GM19372 (cell line): ENCODE measurements around the gene SYNGR4.
A peak's percentile ranks its signal among the peaks of the same experiment; 100 is the strongest.
"Not testable (repeated sequence)": the region's sequence is repeated elsewhere in the genome, so short reads cannot be mapped to it uniquely, and the experiment has no call there.

Source experiments
- ATAC-seq: cut with Tn5 transposase; IDR thresholded peaks from one replicate; pipeline ENCODE4 v1.9.1; 2021; ENCODE audit warnings: mild to moderate bottlenecking, low read depth, moderate library complexity; ENCODE audit not compliant: unreplicated experiment

SYNGR4 gene

GRCh38 chr19:48370955-48371354, 6.8 kb downstream of the SYNGR4 start:
- ATAC-seq = no peak

DNA sequence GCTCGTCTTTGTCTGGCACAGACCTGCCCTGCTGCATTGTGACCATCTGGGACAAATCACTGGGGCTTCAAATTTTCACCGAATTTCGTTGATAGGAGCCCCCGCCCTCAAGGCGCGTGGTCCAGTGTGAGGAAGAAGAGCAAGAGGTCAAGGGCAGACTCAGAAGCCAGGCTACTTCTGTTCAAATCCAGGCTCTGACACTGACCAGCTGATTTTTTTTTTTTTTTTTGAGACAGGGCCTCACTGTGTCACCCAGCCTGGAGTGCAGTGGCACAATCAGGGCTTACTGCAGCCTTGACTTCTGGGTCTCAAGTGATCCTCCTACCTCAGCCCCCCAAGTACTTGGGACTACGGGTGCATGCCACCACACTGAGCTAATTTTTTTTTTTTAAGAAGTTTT, 7.2 kb downstream of the SYNGR4 start:
- ATAC-seq = no peak

DNA sequence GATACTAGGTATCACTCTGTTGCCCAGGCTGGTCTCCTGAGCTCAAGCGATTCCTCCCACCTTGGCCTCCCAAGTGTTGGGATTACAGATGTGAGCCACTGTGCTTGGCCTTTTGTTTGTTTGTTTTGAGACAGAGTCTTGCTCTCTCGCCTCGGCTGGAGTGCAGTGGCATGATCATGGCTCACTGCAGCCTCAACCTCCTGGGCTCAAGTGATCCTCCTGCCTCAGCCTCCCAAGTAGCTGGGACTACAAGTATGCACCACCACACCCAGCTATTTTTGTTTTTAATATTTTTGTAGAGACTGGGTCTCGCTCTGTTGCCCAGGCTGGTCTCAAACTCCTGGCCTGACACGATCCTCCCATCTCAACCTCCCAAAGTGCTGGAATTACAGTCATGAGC, 7.6 kb downstream of the SYNGR4 start:
- ATAC-seq = not testable (repeated sequence)

- no peak for ATAC-seq
Observed at GRCh38 chr19:48372904-48373303, 8.7 kb downstream of the SYNGR4 start.

DNA sequence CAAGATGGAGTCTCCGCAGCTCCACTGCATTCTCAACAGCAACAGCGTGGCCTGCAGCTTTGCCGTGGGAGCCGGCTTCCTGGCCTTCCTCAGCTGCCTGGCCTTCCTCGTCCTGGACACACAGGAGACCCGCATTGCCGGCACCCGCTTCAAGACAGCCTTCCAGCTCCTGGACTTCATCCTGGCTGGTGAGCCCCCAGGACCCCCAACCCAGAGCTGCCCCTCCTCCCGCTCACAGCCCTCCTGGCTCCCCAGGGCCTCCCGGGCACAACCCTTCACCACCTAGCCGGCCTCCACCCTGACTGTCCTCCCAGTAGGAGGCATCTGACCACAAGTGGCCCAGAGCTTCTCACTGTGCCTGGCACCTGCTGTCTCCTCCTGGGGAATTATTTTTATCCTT, 9.4 kb downstream of the SYNGR4 start:
- ATAC-seq = no peak

- ATAC-seq = no peak
Observed at GRCh38 chr19:48378194-48378570, 14.0 kb downstream of the SYNGR4 start.

DNA sequence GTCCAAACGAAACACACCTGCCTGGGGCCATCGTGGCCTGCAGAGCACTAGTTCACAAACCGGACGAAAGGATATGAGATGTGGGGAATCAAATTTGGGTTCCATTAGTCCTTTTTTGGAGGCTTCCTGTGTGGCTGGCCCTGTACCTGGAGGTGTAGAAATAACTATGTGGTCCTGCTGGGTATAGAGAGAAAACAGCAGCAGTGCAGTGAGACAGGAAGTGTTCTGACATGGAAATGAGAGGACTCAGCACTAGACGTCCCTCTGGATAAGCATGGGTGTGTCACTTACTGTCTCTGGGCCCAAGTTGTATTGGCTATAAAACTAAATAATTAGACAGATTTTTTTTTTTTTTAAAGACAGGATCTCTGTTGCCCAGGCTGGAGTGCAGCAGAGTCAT, 14.9 kb downstream of the SYNGR4 start:
- no peak for ATAC-seq

DNA sequence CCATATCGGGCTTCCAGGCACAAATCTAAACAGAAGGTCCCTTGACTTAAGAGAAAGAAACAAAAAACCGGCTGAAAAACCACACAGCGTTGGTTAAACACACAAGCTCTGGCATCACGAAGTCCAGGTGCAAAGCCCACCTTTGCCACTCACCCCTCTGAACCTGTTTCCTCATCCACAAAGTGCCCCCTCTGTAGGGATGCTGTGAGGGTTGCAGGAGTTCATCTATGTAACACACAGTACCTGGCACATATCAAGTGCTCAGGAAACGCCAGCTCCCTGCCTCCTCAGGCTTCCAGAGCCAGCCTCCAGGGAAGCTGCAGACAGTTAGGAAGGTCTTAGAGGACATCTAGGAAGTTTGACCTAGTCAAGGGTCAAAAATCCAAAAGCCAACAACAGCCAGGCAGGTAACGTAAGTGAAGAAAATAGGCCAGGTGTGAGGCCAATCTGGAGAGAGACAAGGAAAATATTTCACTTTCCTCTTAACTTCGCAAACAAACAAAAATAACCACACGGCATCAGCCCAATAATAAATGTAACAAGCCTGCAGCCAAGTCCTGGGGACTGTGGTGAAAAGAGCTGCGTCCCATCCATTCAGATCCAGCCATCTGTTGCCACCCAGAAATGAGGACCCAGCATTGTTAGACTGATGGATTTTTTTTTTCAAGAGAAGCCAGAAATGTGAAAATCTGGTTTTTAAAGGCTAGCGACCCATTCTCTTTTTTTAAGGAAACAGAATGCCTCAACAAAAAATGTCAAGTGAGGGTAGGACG, 17.2 kb downstream of the SYNGR4 start:
- no peak for ATAC-seq

DNA sequence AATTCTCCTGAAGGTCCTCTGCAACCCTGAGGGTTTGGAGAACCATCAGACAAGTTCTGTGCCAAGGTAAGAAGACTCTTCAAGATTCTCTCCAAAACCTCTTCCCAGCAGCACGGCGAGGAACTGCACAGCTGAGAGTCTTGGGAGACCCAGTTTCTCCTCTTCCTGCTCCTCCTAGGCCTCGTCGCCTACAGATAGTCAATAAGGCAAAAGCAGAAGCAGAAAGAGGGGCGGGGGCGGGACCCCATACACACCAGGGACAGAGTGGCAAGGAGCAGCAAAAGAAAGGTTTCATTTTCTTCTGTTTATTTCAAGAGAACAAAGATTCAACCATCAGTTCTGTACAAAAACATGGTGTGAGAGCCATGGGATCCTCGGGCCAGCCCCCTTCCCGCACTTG, 18.1 kb downstream of the SYNGR4 start:
- no peak for ATAC-seq

DNA sequence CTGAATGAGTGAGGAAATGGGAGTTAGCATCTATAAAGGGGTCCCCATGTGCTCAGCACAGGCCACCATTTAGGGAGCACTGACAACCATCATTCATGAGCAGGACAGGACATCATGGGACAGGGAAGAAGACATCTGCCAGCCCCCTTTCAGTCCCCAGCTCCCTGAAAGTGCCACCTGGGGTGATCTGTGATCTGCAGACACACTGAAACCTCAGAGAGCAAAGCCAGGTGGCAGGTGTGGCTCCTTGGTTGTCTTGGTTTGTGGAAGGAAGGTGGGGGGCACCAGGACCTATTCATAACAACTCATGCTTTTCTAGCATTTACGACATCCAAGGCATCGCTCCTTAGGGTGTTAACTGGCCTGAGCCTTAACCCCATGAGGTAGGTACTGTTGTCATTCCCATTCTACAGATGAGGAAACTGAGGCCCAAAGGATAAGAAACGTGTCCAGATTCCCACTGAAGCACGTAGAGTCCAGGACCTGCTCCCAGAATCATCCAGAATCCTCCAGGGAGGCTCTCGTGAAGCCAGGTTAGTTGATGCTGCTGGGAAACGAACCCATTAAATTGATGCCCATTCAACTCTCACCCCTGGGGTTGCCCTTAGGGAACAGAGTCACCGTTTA, 21.4 kb downstream of the SYNGR4 start:
- no peak for ATAC-seq

- ATAC-seq = no peak
Observed at GRCh38 chr19:48386981-48387380, 22.8 kb downstream of the SYNGR4 start.

GRCh38 chr19:48390188-48391099, 26.3 kb downstream of the SYNGR4 start:
- ATAC-seq = peak; percentile 19

- peak; percentile 72 for ATAC-seq
Observed at GRCh38 chr19:48391100-48392005, 27.2 kb downstream of the SYNGR4 start, which contains the start of gene KDELR1. Gene KDELR1, minus strand, starts transcription at chr19:48391551. Its CDS starts 193 bp downstream, at chr19:48391358.

- ATAC-seq = not testable (repeated sequence)
Observed at GRCh38 chr19:48392006-48392344, 27.8 kb downstream of the SYNGR4 start.

DNA sequence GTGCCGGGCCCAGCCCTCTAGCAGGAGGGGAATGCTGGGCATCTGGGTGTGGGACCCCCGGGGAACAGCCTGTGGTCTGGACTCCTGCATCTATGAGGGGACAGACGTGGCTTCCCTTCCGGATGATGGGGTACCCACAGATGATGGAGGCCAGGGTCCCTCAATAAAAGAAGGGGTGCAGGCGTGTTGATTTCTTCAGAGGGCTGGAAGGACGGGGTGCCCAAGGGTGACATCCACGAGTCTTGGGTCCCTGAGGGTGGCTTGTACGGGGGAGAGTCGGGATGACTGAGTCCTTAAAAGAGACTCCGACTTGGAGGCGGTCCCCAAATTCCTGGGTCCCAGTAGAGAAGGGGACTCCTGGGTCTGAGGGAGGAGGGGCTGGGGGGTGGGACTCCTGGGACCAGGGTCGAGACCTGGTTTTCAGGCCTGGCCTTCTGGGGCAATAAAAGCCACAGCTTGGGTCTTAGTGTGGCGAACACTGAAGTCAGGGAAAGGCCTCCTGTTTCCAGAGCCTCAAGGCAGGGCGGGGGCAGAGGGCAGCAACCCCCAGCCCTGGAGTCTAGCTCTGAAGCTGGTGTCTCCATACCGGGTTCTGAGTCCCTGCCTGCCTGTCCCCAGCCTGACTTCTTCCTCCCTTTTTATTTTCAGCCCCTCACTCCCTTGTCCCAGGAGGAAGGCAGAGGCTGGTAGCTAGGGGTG, 28.8 kb downstream of the SYNGR4 start:
- no peak for ATAC-seq

GRCh38 chr19:48393559-48394330, 29.6 kb downstream of the SYNGR4 start, which contains the start of gene GRIN2D:
Gene GRIN2D, plus strand, starts transcription at chr19:48393668. Its CDS starts 4,725 bp downstream, at chr19:48398393.
- ATAC-seq = no peak

- no peak for ATAC-seq
Observed at GRCh38 chr19:48394331-48395169, 30.4 kb downstream of the SYNGR4 start.

DNA sequence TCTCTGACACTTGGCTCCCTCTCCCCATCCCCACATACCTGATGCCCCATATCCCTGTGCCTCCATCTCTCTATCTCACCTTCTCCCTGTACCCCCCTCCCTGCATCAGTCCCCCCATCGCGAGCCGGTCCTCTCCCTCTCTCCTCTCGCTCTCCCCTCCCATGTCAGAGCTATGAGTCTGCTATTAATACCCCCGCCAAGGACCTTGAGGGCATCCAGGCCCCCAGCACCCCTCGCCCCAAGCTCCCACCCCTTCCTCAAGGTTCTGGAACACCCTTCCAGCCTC, 30.9 kb downstream of the SYNGR4 start:
- no peak for ATAC-seq
